GM21423 (cell line): ENCODE data around the gene ARL16.
A peak's percentile ranks its signal among the peaks of the same experiment; 100 is the strongest.

Experiments used
- ATAC-seq: cut with Tn5 transposase; IDR thresholded peaks from one replicate; pipeline ENCODE4 v1.9.1; 2021; ENCODE audit warnings: mild to moderate bottlenecking, moderate library complexity; ENCODE audit not compliant: unreplicated experiment

Gene ARL16

GRCh38 chr17:81647640-81648012 is 36.0 kb downstream of the ARL16 start:
- no peak for ATAC-seq

DNA sequence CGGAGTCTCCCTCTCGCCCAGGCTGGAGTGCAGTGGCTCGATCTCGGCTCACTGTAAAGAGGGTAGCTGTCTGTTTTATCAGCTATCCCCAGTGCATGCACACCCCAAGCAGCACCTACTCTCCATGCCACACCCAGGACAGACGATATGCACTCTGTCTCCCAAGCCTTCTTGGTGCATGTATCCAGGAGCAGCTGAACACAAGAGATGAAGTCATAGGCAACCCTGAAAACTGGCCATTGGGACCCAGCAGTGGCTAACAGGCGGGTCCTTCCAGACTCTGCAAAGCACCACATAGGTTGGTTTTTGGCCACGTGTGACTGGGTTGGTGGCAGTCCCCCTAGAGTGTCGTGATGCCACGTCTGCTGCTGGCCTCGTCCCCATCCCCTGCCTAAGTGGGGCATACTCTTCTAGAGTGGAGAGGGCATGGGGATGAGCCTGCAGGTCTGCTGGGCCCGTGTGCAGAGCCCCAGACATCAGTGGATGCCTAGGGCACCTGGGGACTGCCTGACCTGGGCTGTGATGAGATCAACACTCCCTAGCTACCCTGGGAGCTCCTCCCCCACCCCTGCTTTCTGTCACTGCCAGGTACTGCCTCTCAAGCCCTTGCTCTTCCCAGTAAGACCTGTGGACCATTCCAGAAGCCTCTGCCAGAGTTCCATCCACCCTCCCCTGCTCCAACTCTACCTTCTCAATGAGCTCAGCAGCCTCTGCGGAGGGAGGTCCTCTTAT is 36.6 kb downstream of the ARL16 start:
- no peak for ATAC-seq

DNA sequence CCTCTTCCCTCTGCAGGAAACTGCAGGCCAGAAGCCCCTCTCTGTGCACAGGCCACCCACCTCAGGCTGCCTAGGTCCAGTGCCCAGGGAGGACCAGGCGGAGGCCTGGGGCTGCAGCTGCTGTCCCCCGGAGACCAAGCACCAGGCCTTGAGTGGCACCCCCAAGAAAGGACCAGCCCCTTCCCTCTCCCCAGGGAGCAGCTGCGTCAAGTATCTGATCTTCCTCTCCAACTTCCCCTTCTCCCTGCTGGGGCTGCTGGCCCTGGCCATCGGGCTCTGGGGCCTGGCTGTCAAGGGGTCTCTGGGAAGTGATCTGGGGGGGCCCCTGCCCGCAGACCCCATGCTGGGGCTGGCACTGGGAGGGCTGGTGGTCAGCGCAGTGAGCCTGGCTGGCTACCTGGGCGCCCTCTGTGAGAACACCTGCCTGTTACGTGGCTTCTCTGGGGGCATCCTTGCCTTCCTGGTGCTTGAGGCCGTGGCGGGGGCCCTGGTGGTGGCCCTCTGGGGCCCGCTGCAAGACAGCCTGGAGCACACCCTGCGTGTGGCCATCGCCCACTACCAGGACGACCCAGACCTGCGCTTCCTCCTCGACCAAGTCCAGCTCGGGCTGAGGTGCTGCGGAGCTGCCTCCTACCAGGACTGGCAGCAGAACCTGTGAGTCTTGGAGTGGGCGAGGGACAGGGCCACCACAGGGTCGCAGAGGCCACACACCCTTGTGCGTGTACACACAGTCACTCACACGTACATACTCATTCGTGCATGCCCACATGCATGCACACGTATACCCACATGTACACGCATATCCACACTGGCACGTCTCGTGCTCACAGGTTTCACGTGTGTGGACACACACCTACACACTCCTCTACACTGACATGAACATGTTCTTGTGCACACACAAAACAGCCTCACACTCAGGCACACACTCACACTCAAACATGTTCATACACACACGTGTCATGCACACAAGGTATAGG is 38.3 kb downstream of the ARL16 start:
- ATAC-seq: no peak

DNA sequence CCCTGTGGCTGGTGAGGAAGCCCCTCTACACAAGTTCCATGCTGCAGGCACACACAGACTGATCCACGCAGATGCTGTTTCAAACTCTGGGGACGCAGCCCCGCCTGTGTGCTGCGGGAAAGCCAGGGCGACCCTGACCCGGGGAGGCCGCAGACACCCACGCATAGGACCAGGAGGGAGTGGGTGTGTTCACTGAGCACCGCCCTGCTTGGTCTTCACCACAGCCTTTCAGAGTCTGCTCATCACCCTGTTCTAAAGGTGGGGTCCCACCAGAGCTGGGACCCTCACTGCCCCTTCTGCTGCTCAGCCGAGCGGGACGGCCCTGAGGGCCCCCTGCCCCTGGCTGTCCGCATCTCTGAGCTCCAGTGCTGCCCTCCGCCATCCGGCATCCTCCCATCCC is 39.1 kb downstream of the ARL16 start:
- no peak for ATAC-seq

DNA sequence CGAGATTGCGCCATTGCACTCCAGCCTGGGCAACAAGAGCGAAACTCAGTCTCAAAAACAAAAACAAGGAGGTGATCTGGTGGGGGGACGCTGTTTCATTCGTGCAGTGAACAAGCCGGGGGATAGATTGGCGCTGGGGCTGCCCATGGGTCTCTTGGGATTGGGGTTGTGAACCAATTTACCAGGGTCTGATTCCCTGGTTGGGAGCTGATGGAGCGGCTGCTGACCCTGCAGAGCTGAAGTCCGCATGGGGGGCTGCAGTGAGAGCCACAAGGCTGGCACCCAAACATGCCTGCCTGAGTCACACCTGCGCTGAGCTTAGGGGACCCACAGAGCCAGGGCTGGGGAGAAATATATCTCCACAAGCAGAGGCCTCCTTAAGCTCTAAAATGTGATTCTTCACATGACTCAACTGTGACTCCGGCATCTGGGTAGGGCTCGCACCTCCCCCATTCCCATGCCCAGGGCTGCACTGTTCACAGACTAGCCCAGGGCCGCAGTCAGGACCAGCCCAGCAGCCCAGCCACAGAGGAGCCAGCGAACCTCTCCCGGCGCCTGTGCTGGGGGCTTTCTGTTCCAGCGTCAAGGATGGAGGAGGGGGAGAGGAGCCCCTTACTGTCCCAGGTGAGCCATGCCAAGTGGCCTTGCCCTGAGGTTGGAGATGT is 41.6 kb downstream of the ARL16 start:
- ATAC-seq: no peak

DNA sequence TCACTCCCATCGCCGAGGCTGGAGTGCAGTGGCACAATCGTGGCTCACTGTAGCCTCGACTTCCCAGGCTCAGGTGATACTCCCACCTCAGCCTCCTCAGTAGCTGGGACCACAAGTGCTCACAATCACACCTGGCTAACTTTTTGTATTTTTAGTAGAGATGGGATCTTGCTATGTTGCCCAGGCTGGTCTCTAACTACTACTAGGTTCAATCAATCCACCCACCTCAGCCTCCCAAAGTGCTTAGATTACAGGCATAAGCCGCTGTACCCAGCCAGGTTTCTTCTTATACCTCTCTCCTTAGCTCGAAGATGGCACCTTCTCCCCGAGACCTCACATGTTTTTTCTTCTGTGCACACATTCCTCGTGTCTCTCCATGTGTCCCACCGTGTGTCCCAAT is 43.6 kb downstream of the ARL16 start:
- ATAC-seq: no peak

GRCh38 chr17:81638683-81639082 is 44.9 kb downstream of the ARL16 start:
- no peak for ATAC-seq

GRCh38 chr17:81636505-81637288 is 46.9 kb downstream of the ARL16 start, which contains the start of the genes NPLOC4 and TSPAN10:
Gene NPLOC4, minus strand, starts transcription at chr17:81637112. Its CDS starts 182 bp downstream, at chr17:81636930.
Gene TSPAN10, plus strand, starts transcription at chr17:81637196. Its CDS starts 5,217 bp downstream, at chr17:81642413.
- peak; percentile 70 for ATAC-seq

GRCh38 chr17:81635973-81636504 is 47.6 kb downstream of the ARL16 start:
- peak; percentile 11 for ATAC-seq

DNA sequence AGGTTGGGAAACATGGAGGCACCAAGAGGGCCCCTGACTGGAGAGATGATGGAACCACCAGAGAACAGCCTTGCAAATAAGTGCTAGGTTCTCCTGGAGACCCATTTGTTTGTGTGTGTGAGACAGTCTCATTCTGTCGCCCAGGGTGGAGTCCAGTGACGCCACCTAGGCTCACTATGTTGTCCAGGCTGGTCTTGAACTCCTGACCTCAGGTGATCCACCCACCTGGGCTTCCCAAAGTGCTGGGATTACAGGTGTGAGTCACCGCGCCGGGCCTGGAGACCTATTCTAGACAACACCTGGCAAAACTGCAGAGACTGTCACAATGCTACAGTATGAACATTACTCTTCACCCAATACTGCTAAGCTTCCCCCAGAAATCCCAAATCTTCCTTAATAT is 48.2 kb downstream of the ARL16 start:
- ATAC-seq: no peak

DNA sequence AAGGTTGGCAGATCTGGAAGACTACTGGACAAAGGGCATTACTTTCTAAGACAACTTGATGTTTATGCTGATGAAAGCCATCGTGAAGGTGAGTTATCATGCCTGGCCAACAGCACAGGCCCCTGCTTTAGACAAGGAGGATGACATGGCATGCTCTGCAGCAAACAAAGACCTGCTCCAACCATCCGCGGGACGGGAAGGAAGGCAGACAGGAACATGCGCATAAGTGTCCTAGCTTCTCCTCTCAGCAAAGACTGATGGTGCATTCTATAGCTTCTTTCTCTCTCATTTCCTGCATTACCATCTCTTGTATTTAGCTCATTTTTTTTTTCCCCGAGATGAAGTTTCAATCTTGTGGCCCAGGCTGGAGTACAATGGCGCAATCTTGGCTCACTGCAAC is 52.1 kb downstream of the ARL16 start:
- ATAC-seq: no peak
